GM19240 (cell line): Measurements from ENCODE around the gene CBX3.
"Not testable (repeated sequence)": the region's sequence is repeated elsewhere in the genome, so short reads cannot be mapped to it uniquely, and the experiment has no call there.

ENCODE experiments used
- DNase-seq: peaks from one replicate; pipeline ENCODE4 v3.0.0; 2011; ENCODE audit warnings: low spot score; ENCODE audit not compliant: insufficient read length

Gene CBX3

DNA sequence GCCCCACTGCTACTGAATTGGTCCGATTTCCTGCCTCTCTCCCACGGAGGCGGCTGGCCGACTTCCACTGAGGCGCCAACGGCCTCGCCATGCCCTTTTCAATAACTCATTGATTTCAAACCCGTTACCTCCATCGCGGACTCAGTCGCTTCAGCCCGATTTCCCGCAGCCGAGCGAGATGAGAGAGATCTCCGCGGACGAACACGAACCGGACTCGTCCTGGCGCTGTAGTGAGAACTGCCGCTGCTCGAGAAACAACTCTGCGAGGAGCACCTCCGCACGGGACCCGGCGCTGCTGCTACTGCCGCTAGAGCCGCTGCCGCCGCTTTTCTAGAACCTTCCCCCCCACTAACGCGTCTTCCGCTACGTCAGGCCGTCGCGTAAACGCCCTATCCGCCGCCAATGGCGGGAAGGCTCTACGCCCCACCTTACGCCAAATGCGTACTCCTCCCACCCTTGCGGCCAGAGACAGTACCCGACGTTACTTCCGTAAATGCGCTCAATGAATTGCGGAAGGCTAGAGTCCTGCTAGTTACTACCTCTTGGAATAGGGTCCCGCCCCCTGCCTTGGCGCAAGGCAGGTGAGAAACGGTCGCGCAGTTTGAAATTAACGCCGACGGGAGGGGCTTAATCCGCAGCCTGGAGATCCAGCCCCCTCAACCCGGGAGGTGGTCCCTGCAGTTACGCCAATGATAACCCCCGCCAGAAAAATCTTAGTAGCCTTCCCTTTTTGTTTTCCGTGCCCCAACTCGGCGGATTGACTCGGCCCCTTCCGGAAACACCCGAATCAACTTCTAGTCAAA, 900 bp upstream of the CBX3 start, which contains the start of gene HNRNPA2B1:
Gene HNRNPA2B1 (minus strand): TSS at position 303 of the 803 bp plus-strand sequence. CDS start 169 bp downstream, at position 134.
- peak; percentile 47 for DNase-seq

DNA sequence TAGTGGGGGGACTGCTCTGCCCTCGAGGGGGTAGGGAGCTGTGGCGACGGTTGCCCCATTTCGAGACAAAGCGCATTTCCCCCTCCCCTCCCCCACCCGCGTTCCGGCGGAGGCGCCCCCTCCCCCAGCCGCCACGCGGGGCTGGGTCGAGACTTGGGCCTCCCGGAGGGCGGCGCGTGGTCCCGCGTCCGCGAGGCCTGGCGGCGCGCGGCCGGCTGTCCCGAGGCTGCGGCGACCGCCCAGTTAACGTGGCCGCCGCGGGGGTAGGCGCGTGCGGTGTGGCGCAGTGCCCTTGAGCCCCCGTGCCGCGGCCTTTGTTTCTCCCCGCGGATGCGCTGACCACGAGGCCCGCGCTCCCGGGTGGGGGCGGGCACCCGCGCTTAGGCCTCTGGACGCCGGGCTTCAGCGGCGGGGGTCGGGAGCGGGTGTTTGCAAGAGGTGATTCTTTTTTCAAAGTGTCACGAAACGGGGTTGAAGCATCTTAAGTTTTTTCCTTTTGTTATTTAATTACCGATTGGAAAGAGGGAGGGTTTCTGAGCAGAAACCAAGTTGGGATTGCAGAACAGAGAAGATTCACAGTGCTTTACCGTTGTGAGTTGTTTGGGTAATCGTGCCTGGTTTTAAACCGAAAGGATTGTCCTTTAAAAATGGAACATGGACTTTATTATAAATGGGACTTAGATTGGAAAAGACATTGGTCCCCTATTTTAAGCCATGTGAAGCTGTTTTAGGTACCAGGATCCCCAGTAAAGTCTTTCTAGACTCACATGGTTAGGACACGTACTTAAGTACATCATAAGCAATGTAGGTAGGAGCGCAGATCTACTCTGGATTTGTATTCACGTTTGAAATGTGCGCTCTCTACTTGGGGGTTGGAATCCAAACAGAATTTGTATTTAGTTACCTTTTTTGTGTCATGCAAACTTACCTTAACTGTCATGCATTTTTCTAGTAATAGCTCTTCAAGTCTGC, 760 bp downstream of the CBX3 start:
- no peak for DNase-seq

DNA sequence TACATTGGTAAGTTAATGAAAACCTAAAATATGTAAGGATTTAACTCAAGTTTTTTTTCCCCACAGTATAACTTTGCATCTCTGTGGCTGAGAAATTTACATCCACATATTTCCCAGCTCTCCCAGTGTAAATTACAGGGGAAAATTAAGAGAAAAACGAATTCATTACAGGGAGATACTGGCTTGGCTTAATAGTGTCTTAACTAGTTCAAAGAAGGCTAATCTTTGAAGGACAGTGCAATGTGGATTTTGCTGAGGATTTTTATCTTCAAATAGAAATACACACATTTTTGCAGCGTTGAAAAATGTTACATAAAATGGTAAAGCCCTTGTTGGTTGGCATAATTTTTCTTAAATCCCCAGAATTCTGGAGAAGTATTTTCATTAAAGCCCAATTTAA, 1.5 kb downstream of the CBX3 start:
- no peak for DNase-seq

DNA sequence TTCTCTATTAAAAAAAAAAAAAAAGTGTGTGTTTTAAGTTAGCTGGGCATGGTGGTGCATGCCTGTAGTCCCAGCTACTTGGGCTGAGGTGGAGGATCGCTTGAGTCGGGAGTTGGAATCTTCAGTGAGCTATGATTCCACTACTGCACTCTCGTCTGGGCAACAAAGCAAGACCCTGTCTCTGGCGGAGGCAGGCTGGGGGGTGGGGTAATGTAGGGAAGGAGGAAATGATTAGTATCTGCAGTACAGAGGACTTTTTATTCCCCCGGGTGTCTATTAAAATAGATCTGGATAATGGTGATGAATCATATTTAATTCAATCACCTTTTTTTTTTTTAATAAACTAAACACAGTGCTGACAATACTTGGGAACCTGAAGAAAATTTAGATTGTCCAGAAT, 6.5 kb downstream of the CBX3 start:
- no peak for DNase-seq

DNA sequence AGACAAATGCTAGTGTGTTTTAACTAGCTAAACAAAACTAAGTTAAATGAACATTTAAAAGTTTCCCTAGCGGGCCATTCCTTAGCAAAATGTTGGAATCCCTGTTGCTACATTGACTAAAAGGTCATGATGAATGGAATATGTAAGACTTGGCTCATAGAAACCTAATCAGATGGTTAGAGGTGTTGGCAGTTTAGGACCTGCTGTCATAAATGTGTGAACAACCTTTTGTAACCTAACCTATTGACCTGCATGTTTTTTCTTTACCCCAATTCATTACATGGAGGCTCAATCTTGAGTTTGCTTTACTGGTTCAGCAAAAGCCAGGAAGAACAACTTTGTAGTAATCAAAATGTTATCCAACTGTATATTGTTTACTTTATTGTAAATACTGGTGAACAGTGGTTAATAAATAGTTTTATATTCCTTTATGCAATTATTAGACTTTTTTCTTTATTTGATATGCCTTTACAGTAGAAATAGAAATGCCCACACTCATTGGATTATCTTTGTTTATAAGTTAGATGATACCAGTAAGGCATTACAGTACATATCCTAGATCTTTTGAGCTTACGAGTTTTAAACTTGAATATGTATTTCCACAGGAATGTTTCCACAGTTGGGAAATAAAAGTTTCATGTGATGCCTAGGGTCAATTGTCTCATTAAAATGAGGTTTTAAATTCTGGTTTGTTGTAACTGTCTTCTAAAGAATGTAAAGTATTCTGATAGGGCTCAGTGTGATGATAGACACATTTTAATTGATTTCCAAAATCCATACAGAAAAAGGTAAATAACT, 11.6 kb downstream of the CBX3 start:
- no peak for DNase-seq

DNA sequence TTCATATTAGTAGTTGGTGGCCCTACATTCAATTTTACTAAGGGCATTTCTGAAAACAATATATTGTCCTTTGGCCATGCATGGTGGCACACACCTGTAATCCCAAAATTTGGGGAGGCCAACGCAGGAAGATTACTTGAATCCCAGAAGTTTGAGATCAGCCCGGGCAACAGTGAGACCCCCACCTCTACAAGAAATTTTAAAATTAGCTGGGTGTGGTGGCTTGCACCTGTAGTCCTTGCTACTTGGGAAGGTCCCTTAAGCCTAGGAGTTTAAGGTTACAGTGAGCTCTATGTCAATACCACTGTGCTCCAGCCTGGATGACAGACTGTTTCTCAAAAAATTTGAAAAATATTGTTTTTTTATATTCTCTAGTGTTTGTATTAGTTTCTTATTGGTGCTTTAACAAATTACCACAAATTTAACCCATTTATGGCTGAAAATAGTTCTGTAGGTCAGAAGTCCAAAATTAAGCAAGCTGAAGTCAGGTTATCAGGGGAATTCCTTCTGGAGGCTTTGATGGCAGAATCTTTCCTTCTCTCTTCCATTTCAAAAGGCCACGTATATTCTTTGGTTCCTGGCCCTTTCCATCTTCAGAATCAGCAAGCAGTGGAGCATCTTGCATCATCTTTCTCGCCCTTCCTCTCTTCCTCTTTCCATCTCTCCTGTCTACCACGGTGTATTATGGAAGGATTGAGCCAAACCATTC, 12.4 kb downstream of the CBX3 start:
- no peak for DNase-seq

DNA sequence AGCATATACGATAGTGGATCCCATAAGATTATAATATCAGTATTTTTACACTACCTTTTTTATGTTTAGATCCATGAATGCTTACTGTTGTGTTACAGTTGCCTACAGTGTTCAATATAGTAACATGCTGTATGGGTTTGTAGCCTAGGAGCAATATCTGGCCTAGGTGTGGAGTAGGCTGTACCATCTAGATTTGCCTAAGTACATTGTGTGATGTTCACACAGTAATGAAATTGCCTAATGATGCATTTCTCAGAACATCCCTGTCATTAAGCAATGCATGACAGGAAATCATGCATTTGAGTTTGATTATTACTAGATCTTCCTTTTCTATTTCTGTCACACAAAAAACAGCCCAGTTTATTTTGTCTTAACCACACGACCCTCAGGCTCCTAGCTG, 14.5 kb downstream of the CBX3 start:
- DNase-seq = no peak

DNA sequence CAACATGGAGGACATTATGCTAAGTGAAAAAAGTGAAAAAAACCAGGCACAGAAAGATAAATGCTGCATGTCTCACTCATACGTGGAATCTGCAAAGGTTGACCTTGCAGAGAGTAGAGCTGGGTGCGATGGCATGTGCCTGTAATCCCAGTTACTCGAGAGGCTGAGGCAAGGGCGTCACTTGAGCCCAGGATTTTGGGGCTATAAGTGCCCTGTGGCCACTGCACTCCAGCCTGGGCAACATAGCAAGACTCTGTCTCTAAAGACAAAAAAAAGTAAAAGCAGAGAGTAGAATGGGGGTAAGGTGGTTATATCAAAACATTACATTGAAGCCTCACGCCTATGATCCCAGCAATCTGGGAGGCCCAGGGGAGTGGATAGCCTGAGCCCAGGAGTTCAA, 22.8 kb downstream of the CBX3 start:
- no peak for DNase-seq

DNA sequence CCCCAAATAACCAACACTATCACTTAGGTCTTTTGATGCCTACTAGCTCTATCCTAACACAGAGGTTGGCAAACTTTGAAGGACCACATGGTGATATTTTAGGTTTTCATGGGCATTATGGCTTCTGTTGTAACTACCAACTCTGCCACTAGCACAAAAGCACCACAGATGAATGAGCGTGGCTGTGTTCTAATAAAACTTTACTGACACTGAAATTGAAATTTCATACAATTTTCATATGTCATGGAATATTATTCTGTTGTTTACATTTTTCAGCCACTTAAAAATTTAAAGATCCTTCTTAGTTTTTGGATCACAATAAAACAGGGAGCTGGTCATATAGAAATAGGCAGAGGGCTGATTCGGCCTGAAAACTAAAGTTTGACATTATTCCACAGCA, 26.4 kb downstream of the CBX3 start:
- DNase-seq = no peak

DNA sequence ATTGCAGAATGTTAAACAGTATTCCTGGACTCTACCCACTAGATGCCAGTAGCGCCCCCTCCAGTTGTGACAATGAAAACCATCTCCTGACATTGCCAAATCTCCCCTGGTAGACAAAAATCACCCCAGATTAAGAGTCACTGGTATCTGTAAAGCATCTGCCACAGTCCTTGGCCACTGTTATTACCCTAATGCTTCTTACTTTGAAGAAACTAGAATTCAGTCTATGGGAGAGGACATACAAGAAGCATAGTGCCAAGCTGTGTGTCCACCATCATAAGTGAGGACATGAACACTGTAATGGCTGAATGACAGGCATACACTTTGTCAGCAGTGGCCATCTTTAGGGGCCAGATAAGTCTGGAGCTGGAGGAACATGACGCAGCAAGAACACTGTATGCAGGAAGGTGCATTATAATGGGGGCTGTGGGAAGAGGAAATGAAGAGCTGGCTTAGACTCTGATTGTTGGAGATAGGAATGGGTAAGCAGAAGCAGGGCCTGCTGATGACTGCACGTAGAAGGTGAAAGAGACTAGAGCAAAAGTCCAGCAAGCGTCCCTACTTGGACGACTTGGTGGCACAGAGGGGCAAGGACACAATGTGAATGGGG, 32.5 kb downstream of the CBX3 start:
- DNase-seq = no peak

DNA sequence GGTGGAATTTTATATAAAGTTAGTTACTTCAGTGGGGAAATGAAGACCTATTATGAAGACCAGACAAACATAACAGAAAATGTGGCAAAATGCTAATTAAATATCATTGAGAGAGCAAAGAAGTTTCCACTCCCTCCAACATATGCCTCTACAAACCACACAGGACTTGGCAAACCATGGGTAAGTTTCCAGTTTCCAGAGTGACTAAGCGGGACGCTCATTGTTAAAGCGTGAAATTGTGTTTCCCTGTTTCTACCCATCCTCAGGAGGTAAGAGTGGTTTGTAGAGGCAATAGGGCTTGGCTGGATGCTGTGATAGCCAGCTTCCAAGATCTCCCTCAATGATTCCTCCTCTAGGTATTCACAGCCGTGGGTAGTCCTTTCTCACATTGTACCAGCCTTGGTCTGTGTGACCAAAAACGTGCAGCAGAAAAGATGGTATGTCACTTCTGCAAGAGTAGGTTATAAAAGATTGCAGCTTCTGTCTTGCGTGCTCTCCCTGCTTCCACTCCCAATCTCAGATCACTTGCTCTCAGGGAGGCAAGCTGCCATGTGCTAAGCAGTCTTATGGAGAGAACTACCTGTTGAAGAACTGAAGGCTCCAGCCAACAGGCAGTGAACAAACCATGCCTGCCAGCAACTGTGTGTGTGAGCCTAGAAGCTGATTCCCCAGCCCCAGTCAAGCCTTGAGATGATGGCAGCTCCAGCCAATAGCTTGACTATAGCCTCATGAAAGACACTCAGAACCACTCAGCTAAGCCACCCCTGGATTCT, 35.7 kb downstream of the CBX3 start:
- DNase-seq = no peak

DNA sequence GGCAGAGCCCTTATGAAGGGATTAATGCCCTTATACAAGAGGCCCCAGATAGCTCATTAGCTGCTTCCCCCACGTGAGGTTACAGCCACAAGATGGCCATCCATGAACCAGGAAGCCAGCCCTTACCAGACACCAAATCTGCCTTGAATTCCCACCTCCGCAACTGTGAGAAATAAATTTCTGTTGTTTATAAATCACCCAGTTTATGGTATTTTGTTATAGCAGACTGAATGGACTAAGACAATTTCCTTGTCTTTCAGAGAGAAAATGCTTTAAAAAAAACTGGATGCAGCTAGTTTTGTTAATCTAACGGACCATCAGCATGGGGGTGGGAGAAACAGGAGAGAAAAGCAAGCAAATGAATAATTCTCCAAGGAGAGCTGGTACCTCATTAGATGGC, 36.5 kb downstream of the CBX3 start:
- DNase-seq = no peak

DNA sequence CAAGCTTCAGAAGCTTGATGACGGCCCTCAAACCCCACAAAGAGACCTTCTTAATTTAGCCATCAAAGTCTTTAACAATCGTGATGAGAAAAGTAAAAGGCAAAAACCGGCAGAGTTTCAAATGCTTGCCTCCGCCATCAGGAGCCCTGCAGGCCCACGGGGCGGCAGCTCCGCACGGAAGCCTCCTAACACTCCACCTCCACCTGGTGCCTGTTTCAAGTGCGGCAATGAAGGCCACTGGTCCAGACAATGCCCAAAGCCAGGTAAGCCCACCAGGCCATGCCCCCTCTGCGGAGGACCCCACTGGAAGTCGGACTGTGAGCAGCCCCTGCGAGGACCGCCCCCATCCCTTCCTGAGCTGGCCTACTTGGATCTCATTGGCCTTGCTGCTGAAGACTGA, 43.6 kb downstream of the CBX3 start:
- no peak for DNase-seq

DNA sequence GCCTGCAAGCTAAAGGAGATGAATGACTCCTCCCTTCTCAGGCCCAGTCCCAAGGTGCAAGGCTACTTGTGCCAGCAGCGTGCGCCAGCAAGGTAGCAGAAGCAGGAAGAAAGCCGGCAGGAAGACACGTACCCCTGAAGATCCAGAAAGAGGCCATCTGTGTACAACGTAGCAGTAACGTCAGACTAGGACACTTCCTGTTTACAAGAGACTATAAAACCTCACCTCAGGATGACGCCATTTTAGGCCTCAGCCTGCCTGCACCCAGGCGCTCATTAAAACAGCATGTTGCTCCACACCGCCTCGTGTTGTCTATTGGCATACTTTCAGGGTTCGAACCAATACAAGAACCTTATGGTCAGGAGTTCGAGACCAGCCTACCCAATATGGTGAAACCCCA, 48.7 kb downstream of the CBX3 start:
- no peak for DNase-seq

DNA sequence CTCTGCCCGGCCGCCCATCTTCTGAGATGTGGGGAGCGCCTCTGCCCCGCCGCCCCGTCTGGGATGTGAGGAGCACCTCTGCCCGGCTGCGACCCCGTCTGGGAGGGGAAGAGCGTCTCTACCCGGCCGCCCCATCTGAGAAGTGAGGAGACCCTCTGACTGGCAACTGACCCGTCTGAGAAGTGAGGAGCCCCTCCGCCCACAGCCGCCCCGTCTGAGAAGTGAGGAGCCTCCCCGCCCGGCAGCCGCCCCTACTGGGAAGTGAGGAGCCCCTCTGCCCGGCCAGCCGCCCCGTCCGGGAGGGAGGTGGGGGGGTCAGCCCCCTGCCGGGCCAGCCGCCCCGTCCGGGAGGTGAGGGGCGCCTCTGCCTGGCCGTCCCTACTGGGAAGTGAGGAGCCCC, 60.3 kb downstream of the CBX3 start:
- DNase-seq = not testable (repeated sequence)
